PFSK-1 (cell line): ENCODE results near the gene HIGD2A.

Experiments used
- FOXP2 ChIP-seq: optimal IDR thresholded peaks from 2 replicates; pipeline ENCODE3; 2011; ENCODE audit warnings: borderline replicate concordance, control low read depth, inconsistent platforms; ENCODE audit not compliant: insufficient read depth; ENCODE audit errors: extremely low read length, extremely low read depth
- POLR2AphosphoS5 ChIP-seq: IDR thresholded peaks from 2 replicates; pipeline ENCODE4 v1.6.1; 2012; ENCODE audit warnings: low read depth, mild to moderate bottlenecking, control low read depth, low read length, moderate library complexity
- REST ChIP-seq, 2 experiments: IDR thresholded peaks; 2 replicates each; pipeline versions ENCODE4 v1.6.1 to v1.8.0; 2011 to 2012; ENCODE audit warnings: low read depth in 2 of 2, low read length in 2 of 2, control low read depth in 1 of 2, inconsistent platforms in 1 of 2, mild to moderate bottlenecking in 1 of 2, moderate library complexity in 1 of 2; ENCODE audit not compliant: insufficient read depth in 1 of 2
- SIN3A ChIP-seq: IDR thresholded peaks from 2 replicates; pipeline ENCODE4 v1.6.1; 2012; ENCODE audit warnings: mild to moderate bottlenecking, low read length, moderate library complexity, borderline replicate concordance; ENCODE audit not compliant: insufficient read depth
- TAF1 ChIP-seq: IDR thresholded peaks from 2 replicates; pipeline ENCODE4 v1.6.1; 2012; ENCODE audit warnings: low read length, control low read depth, borderline replicate concordance; ENCODE audit not compliant: insufficient read depth

Gene HIGD2A

DNA sequence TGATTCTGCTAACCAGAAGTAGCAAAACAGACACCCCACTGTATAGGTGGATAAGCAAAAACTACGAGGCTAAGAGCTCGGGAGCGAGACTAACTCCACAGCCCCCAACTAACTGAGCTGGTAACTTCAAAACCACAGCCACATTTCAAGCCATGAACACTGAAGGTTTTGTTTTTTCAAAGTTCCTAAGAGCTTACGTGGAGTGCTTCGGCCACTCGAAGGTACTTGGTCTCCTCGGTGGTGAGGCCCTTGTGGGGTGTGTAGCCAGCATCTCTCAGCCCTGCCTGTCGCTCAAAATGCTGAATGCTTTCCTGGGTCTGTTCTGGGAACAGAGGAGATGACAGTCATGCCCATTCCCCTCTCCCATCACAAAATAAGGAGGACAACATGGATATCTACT, 38.1 kb upstream of the HIGD2A start:
- TF ChIP-seq TAF1 (no peak), SIN3A (no peak), REST (IDR thresholded peaks at IDR 0.05; ENCODE audit: insufficient read depth in 1 of 2, low read depth in 2 of 2, low read length in 2 of 2) (no peak), POLR2AphosphoS5 (no peak), FOXP2 (no peak)

- no peak for TF ChIP-seq POLR2AphosphoS5
- no peak for TF ChIP-seq FOXP2
- TF ChIP-seq TAF1: no peak
These were observed 36.3 kb upstream of the HIGD2A start for GRCh38 chr5:176352116-176352878.

DNA sequence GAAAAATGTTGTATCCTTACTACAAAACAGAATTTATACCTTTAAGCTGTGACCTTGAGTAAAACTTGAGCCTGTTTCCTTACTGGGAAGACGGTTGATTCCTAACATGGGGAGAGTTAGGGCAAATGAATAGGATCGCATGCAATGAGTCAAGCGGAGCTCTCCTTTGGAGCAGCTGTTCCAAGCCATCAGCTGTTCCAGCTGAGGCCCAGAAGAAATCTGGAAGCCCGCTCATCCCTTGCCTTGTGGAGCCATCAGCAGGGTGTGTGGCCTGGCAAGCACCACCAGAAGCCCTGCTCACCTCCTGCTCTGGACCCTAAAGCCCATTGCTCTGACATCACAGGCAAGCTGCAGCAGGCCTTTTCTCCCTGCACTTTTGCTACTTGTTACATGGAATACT, 35.0 kb upstream of the HIGD2A start:
- TF ChIP-seq FOXP2 (no peak), TAF1 (no peak), POLR2AphosphoS5 (no peak), SIN3A (no peak), REST (IDR thresholded peaks at IDR 0.05; ENCODE audit: insufficient read depth in 1 of 2, low read depth in 2 of 2, low read length in 2 of 2) (no peak)

GRCh38 chr5:176355400-176356178, 33.0 kb upstream of the HIGD2A start:
- no peak for TF ChIP-seq SIN3A
- TF ChIP-seq REST (IDR thresholded peaks at IDR 0.05; ENCODE audit: insufficient read depth in 1 of 2, low read depth in 2 of 2, low read length in 2 of 2): no peak
- TF ChIP-seq TAF1: no peak
- TF ChIP-seq FOXP2: no peak
- TF ChIP-seq POLR2AphosphoS5: no peak

- TF ChIP-seq POLR2AphosphoS5 (no peak), REST (IDR thresholded peaks at IDR 0.05; ENCODE audit: insufficient read depth in 1 of 2, low read depth in 2 of 2, low read length in 2 of 2) (no peak), SIN3A (no peak), TAF1 (no peak), FOXP2 (no peak)
These were observed 32.4 kb upstream of the HIGD2A start for GRCh38 chr5:176356179-176356566.
